Measurements from ENCODE around the gene ARHGEF33. TPM values are rescaled to one million over a fixed set of nuclear protein-coding genes. Genes with fewer than 3 reads are reported as not detected.

The ARHGEF33 gene
- polyA plus RNA-seq, 1 donor = 1.6 TPM

- DNase-seq = no peak
Observed at GRCh38 chr2:39020383-39020782, 130.7 kb downstream of the ARHGEF33 start.

DNA sequence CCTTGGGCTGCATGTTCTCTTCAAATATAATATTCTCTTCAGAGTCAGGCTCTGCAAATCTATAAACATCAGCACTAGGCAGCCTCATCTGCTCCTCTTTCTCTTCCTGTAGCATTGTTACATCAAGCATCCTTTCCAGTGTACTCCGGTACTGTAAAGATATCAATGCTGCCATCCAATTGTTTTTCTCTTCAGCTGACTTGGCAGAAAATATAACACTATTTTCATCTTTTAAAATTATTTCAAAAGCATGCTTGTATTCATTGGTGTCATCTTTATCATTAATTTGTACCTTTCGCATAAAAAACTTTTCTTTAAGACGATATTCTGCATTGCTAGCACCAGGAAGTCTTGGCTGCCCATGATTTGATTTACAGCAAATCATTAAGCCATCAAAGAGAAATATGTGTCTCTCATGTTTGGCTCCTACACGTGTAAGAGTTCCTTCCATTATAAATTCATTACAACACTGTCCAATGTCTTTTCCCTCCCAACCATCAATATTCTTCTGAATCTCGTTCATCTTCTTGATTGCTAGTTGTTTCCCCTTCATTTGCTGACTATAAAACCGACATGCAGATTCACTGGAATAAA lies 133.1 kb downstream of the ARHGEF33 start:
- no peak for DNase-seq

GRCh38 chr2:39023649-39024048 lies 134.0 kb downstream of the ARHGEF33 start:
- no peak for DNase-seq

DNA sequence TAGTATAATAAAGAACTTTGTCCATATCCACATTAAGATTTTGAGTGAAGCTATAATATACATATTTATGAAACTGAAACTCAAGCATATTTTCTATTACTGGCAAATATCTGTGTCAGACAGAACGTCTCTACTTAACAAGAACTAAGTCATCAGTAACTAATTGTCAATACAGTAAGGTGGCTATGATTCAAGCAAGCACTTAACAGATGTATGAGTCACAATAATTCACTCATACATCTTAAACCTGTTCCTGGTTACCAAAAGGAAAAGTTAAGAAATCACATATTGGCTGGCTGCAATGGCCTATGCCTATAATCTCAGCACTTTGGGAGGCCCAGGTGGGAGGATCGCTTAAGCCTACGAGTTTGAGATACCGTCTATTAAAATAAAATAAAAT lies 135.2 kb downstream of the ARHGEF33 start:
- DNase-seq = no peak

Other genes with a start within 250 kb of the ARHGEF33 start
- gene GALM, start 223.8 kb upstream of the ARHGEF33 start, polyA plus RNA-seq (ENCODE audit: insufficient read length) = 15.0 TPM
- gene SRSF7, start 138.5 kb upstream of the ARHGEF33 start, polyA plus RNA-seq (ENCODE audit: insufficient read length) = 102 TPM
- gene GEMIN6, start 111.7 kb upstream of the ARHGEF33 start, polyA plus RNA-seq (ENCODE audit: insufficient read length) = 12.1 TPM
- 21.4 TPM for gene DHX57, start 13.9 kb upstream of the ARHGEF33 start, polyA plus RNA-seq (ENCODE audit: insufficient read length)
- 8.2 TPM for gene MORN2, start 13.9 kb upstream of the ARHGEF33 start, polyA plus RNA-seq (ENCODE audit: insufficient read length)
- 29.8 TPM for gene SOS1, start 231.2 kb downstream of the ARHGEF33 start, polyA plus RNA-seq (ENCODE audit: insufficient read length)